GM20000 (cell line): ENCODE measurements around the gene TPRN.
"Not testable (repeated sequence)": the region's sequence is repeated elsewhere in the genome, so short reads cannot be mapped to it uniquely, and the experiment has no call there.

ENCODE experiments used
- DNase-seq: peaks from one replicate; pipeline ENCODE4 v3.0.0; 2012; ENCODE audit warnings: low spot score
- CTCF ChIP-seq: IDR thresholded peaks from 2 replicates; pipeline ENCODE4 v1.5.1; 2012; ENCODE audit warnings: mild to moderate bottlenecking, control low read depth; ENCODE audit errors: extremely low read depth, missing control alignments

Gene TPRN

GRCh38 chr9:137243626-137244485 is 43.3 kb upstream of the TPRN start:
- no peak for TF ChIP-seq CTCF
- DNase-seq, result no peak

GRCh38 chr9:137243266-137243625 is 42.7 kb upstream of the TPRN start:
- not testable (repeated sequence) for DNase-seq

- no peak for TF ChIP-seq CTCF
Measured at GRCh38 chr9:137242269-137243203, 42.0 kb upstream of the TPRN start.

GRCh38 chr9:137241490-137242268 is 41.1 kb upstream of the TPRN start:
- no peak for TF ChIP-seq CTCF
- DNase-seq, result peak; percentile 79

More at GRCh38 chr9:137242269-137243203, 42.0 kb upstream of the TPRN start:
- no peak for DNase-seq

- no peak for TF ChIP-seq CTCF
- peak; percentile 100 for DNase-seq
Measured at GRCh38 chr9:137240841-137241489, 40.4 kb upstream of the TPRN start, which contains the start of gene TUBB4B. Gene TUBB4B, plus strand, starts transcription at chr9:137241287. Its CDS starts 74 bp downstream, at chr9:137241361.

GRCh38 chr9:137240318-137240840 is 39.8 kb upstream of the TPRN start:
- peak; percentile 83 for DNase-seq
- peak; percentile 21 for TF ChIP-seq CTCF

GRCh38 chr9:137239541-137240200 is 39.1 kb upstream of the TPRN start:
- DNase-seq, result not testable (repeated sequence)
